Measurements from ENCODE around the gene CNTN4.

The CNTN4 gene

DNA sequence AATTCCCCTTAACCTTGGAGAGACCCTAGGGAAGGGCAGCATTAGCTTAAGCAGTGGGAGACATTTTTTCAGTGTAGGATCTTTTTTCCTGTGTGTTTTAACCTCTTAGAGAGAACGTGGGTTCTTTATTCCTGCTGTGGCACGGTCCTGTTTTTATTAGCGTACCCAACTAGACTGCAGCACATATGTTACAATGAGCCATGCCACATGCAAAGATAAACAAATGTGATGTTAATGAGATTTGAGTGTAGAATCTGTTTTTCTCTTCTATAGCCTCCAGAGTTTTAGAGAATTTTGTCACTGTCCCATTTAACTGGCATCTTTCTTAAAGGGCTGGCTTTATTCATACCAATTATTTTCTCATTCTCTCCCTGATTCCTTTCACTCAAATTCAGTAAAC lies 347.5 kb downstream of the CNTN4 start:
- Histone ChIP-seq H3K18ac (ENCODE audit: low read length) (no peak overlapping the region), H3K27me3 (ENCODE audit: control insufficient read depth in 3 of 3, insufficient read depth in 3 of 3, low read depth in 1 of 3, low read length in 3 of 3) (peaks cover 0 to 1% (median 0%) of the 10 kb centered on the region in 3 experiments), H3K79me1 (ENCODE audit: low read depth, low read length) (no peaks in the 10 kb centered on the region), H3K9ac (ENCODE audit: low read depth, low read length, poor library complexity) (no peak overlapping the region), H3K4me1 (ENCODE audit: control insufficient read depth in 2 of 2, insufficient read depth in 1 of 2, low read depth in 1 of 2, low read length in 2 of 2) (no peaks in the 10 kb centered on the region), H2AFZ (ENCODE audit: low read length) (no peak overlapping the region), H3K4ac (ENCODE audit: low read length) (no peak overlapping the region), H2AK5ac (ENCODE audit: low read depth, low read length) (no peak overlapping the region), H2BK5ac (ENCODE audit: low read length) (no peak overlapping the region), H3K36me3 (replicated peaks in 1 of 2; ENCODE audit: control insufficient read depth in 2 of 2, insufficient read depth in 2 of 2, low read length in 2 of 2) (no peaks in the 10 kb centered on the region), H3K9me3 (replicated peaks in 1 of 2; ENCODE audit: control insufficient read depth in 2 of 2, insufficient read depth in 1 of 2, low read depth in 1 of 2, low read length in 2 of 2) (no peaks in the 10 kb centered on the region), H2BK120ac (ENCODE audit: low read depth, low read length) (no peak overlapping the region), H2BK15ac (ENCODE audit: low read length) (no peak overlapping the region), H4K8ac (ENCODE audit: low read depth, low read length) (no peak overlapping the region), H3K27ac (replicated peaks; ENCODE audit: low read length) (no peak overlapping the region), H3K14ac (ENCODE audit: low read length) (no peak overlapping the region), H3K23ac (ENCODE audit: low read depth, low read length, poor library complexity) (no peak overlapping the region), H4K91ac (ENCODE audit: low read depth, low read length, poor library complexity) (no peak overlapping the region), H2BK12ac (ENCODE audit: low read length) (no peak overlapping the region), H3K4me2 (ENCODE audit: insufficient read depth, low read length, poor library complexity, severe bottlenecking) (no peak overlapping the region), H3K4me3 (ENCODE audit: low read length in 2 of 2) (no peak overlapping the region)
- DNase-seq (ENCODE audit: low spot score): no peak
- WGBS, 2 donors (ENCODE audit: extremely low coverage in 2 of 2, insufficient read length in 2 of 2, insufficient replicate concordance in 1 of 2): no CpG with 5 or more reads among the region's 3 CpGs

DNA sequence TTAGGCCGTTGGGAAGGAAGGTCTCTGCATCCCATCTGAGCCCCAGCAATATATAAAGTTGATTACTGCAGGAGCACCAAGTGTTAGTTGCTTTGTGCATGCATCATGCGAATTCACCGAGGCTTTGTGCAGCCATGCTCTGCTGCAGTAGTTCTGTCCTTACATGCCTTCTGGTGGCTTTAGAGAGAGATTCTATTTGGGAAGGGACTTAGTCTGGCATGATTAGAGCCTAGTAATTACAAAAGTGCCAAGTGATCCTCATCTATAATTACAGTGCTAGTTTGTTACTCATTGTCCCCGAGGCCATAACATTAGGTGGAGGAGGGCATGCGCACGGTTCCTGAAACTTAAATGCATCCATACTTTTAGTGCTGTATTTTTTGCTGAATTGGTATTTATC lies 353.6 kb downstream of the CNTN4 start:
- H3K27ac ChIP-seq (replicated peaks; ENCODE audit: low read length): no peak overlapping the region
- H3K36me3 ChIP-seq (replicated peaks in 1 of 2; ENCODE audit: control insufficient read depth in 2 of 2, insufficient read depth in 2 of 2, low read length in 2 of 2): no peaks in the 10 kb centered on the region
- H2BK5ac ChIP-seq (ENCODE audit: low read length): no peak overlapping the region
- H3K14ac ChIP-seq (ENCODE audit: low read length): no peak overlapping the region
- no peak overlapping the region for H3K9ac ChIP-seq (ENCODE audit: low read depth, low read length, poor library complexity)
- H2AFZ ChIP-seq (ENCODE audit: low read length): no peak overlapping the region
- H3K27me3 ChIP-seq (ENCODE audit: control insufficient read depth in 3 of 3, insufficient read depth in 3 of 3, low read depth in 1 of 3, low read length in 3 of 3): peaks cover 0 to 1% (median 0%) of the 10 kb centered on the region in 3 experiments
- no peaks in the 10 kb centered on the region for H3K4me1 ChIP-seq (ENCODE audit: control insufficient read depth in 2 of 2, insufficient read depth in 1 of 2, low read depth in 1 of 2, low read length in 2 of 2)
- no peak overlapping the region for H3K4ac ChIP-seq (ENCODE audit: low read length)
- H3K79me1 ChIP-seq (ENCODE audit: low read depth, low read length): no peaks in the 10 kb centered on the region
- no peak for DNase-seq (ENCODE audit: low spot score)
- no peak overlapping the region for H4K8ac ChIP-seq (ENCODE audit: low read depth, low read length)
- no peak overlapping the region for H2BK12ac ChIP-seq (ENCODE audit: low read length)
- no peak overlapping the region for H2BK15ac ChIP-seq (ENCODE audit: low read length)
- H3K4me3 ChIP-seq (ENCODE audit: low read length in 2 of 2): no peak overlapping the region
- WGBS, 2 donors (ENCODE audit: extremely low coverage in 2 of 2, insufficient read length in 2 of 2, insufficient replicate concordance in 1 of 2): no CpG with 5 or more reads among the region's 6 CpGs
- H3K4me2 ChIP-seq (ENCODE audit: insufficient read depth, low read length, poor library complexity, severe bottlenecking): no peak overlapping the region
- H2AK5ac ChIP-seq (ENCODE audit: low read depth, low read length): no peak overlapping the region
- no peak overlapping the region for H2BK120ac ChIP-seq (ENCODE audit: low read depth, low read length)
- no peak overlapping the region for H3K18ac ChIP-seq (ENCODE audit: low read length)
- no peak overlapping the region for H3K23ac ChIP-seq (ENCODE audit: low read depth, low read length, poor library complexity)
- no peak overlapping the region for H4K91ac ChIP-seq (ENCODE audit: low read depth, low read length, poor library complexity)
- H3K9me3 ChIP-seq (replicated peaks in 1 of 2; ENCODE audit: control insufficient read depth in 2 of 2, insufficient read depth in 1 of 2, low read depth in 1 of 2, low read length in 2 of 2): no peaks in the 10 kb centered on the region

DNA sequence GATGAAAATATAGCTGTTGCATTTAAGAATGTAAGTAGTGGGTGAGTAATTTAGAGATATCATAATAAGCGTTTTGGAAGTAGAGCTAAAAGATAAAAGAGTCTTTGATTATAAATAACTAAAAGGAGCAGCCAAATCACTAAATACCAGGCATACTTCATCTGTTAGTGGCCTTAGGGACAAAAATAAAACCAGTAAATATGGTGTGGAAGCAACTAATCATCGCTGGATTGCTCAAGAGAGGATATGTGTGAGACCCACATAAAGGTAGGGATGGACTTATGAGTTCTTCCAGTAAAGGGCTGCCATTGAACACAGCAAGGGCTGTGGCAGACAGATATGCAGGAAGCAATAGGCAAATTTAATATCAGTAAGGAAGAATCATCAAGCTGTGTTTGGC lies 356.2 kb downstream of the CNTN4 start:
- no peak overlapping the region for H4K91ac ChIP-seq (ENCODE audit: low read depth, low read length, poor library complexity)
- no peak overlapping the region for H2BK5ac ChIP-seq (ENCODE audit: low read length)
- H3K18ac ChIP-seq (ENCODE audit: low read length): no peak overlapping the region
- WGBS, 2 donors (ENCODE audit: extremely low coverage in 2 of 2, insufficient read length in 2 of 2, insufficient replicate concordance in 1 of 2): 100% methylated on average over 1 of the region's 2 CpGs; no CpG with 5 or more reads in 1 of the 2 donors
- H3K9ac ChIP-seq (ENCODE audit: low read depth, low read length, poor library complexity): no peak overlapping the region
- no peak overlapping the region for H2BK15ac ChIP-seq (ENCODE audit: low read length)
- H3K27me3 ChIP-seq (ENCODE audit: control insufficient read depth in 3 of 3, insufficient read depth in 3 of 3, low read depth in 1 of 3, low read length in 3 of 3): no peaks in the 10 kb centered on the region
- no peak overlapping the region for H3K4ac ChIP-seq (ENCODE audit: low read length)
- no peak overlapping the region for H3K27ac ChIP-seq (replicated peaks; ENCODE audit: low read length)
- no peaks in the 10 kb centered on the region for H3K9me3 ChIP-seq (replicated peaks in 1 of 2; ENCODE audit: control insufficient read depth in 2 of 2, insufficient read depth in 1 of 2, low read depth in 1 of 2, low read length in 2 of 2)
- no peak overlapping the region for H2BK120ac ChIP-seq (ENCODE audit: low read depth, low read length)
- no peaks in the 10 kb centered on the region for H3K79me1 ChIP-seq (ENCODE audit: low read depth, low read length)
- H2AFZ ChIP-seq (ENCODE audit: low read length): no peak overlapping the region
- no peaks in the 10 kb centered on the region for H3K4me1 ChIP-seq (ENCODE audit: control insufficient read depth in 2 of 2, insufficient read depth in 1 of 2, low read depth in 1 of 2, low read length in 2 of 2)
- H3K4me3 ChIP-seq (ENCODE audit: low read length in 2 of 2): no peak overlapping the region
- H3K23ac ChIP-seq (ENCODE audit: low read depth, low read length, poor library complexity): no peak overlapping the region
- no peak overlapping the region for H2BK12ac ChIP-seq (ENCODE audit: low read length)
- H3K4me2 ChIP-seq (ENCODE audit: insufficient read depth, low read length, poor library complexity, severe bottlenecking): no peak overlapping the region
- H2AK5ac ChIP-seq (ENCODE audit: low read depth, low read length): no peak overlapping the region
- H3K14ac ChIP-seq (ENCODE audit: low read length): no peak overlapping the region
- DNase-seq (ENCODE audit: low spot score): no peak
- no peaks in the 10 kb centered on the region for H3K36me3 ChIP-seq (replicated peaks in 1 of 2; ENCODE audit: control insufficient read depth in 2 of 2, insufficient read depth in 2 of 2, low read length in 2 of 2)
- no peak overlapping the region for H4K8ac ChIP-seq (ENCODE audit: low read depth, low read length)

- Histone ChIP-seq H3K4me2 (ENCODE audit: insufficient read depth, low read length, poor library complexity, severe bottlenecking) (no peak overlapping the region), H2BK5ac (ENCODE audit: low read length) (no peak overlapping the region), H3K9ac (ENCODE audit: low read depth, low read length, poor library complexity) (no peak overlapping the region), H3K23ac (ENCODE audit: low read depth, low read length, poor library complexity) (no peak overlapping the region), H4K91ac (ENCODE audit: low read depth, low read length, poor library complexity) (no peak overlapping the region), H2AFZ (ENCODE audit: low read length) (no peak overlapping the region), H2AK5ac (ENCODE audit: low read depth, low read length) (no peak overlapping the region), H2BK12ac (ENCODE audit: low read length) (no peak overlapping the region), H2BK15ac (ENCODE audit: low read length) (no peak overlapping the region), H3K27me3 (ENCODE audit: control insufficient read depth in 3 of 3, insufficient read depth in 3 of 3, low read depth in 1 of 3, low read length in 3 of 3) (no peaks in the 10 kb centered on the region), H2BK120ac (ENCODE audit: low read depth, low read length) (no peak overlapping the region), H3K36me3 (replicated peaks in 1 of 2; ENCODE audit: control insufficient read depth in 2 of 2, insufficient read depth in 2 of 2, low read length in 2 of 2) (no peaks in the 10 kb centered on the region), H3K4ac (ENCODE audit: low read length) (no peak overlapping the region), H3K9me3 (replicated peaks in 1 of 2; ENCODE audit: control insufficient read depth in 2 of 2, insufficient read depth in 1 of 2, low read depth in 1 of 2, low read length in 2 of 2) (no peaks in the 10 kb centered on the region), H3K4me1 (ENCODE audit: control insufficient read depth in 2 of 2, insufficient read depth in 1 of 2, low read depth in 1 of 2, low read length in 2 of 2) (no peaks in the 10 kb centered on the region), H3K4me3 (ENCODE audit: low read length in 2 of 2) (no peak overlapping the region), H3K14ac (ENCODE audit: low read length) (no peak overlapping the region), H4K8ac (ENCODE audit: low read depth, low read length) (no peak overlapping the region), H3K27ac (replicated peaks; ENCODE audit: low read length) (no peak overlapping the region), H3K18ac (ENCODE audit: low read length) (no peak overlapping the region), H3K79me1 (ENCODE audit: low read depth, low read length) (no peaks in the 10 kb centered on the region)
- DNase-seq (ENCODE audit: low spot score): no peak
- no CpG with 5 or more reads among the region's 4 CpGs for WGBS, 2 donors (ENCODE audit: extremely low coverage in 2 of 2, insufficient read length in 2 of 2, insufficient replicate concordance in 1 of 2)
Observed at GRCh38 chr3:2456788-2457187, 358.1 kb downstream of the CNTN4 start.

All from neuronal stem cell (in vitro differentiated cells).